C4-2B (cell line): Measurements from ENCODE around the gene HIVEP3.

Experiments
- H3K27ac ChIP-seq: fragments of 450-650 bp; 2 replicates; pipeline ENCODE4 v1.5.1; 2017
- ZFX ChIP-seq: fragments of 450-650 bp; IDR thresholded peaks from 2 replicates; pipeline ENCODE4 v1.6.1; 2017
- TF ChIP-seq, protein P1 (sequence below): fragments of 450-650 bp; conservative IDR thresholded peaks from 2 replicates; pipeline ENCODE4 v1.5.1; 2017; ENCODE audit warnings: mild to moderate bottlenecking

HIVEP3 gene

DNA sequence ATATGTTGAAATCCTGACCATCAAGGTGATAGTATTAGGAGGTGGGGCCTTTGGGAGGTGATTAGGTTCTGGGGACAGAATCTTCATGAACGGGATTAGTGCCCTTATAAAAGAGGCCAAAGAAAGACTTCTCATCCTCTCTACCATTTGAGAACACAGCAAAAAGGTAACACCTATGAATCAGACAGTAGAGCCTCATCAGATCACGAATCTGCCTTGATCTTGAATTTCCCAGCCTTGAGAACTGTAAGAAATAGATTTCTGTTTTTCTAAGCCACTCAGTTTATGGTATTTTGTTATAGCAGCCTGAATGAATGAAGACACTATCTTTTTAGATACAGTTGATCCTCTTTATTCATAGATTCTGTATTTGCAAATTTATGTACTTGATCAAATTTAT lies 227.3 kb downstream of the HIVEP3 start:
- no peak overlapping the region for H3K27ac ChIP-seq
- TF ChIP-seq, protein P1, sequence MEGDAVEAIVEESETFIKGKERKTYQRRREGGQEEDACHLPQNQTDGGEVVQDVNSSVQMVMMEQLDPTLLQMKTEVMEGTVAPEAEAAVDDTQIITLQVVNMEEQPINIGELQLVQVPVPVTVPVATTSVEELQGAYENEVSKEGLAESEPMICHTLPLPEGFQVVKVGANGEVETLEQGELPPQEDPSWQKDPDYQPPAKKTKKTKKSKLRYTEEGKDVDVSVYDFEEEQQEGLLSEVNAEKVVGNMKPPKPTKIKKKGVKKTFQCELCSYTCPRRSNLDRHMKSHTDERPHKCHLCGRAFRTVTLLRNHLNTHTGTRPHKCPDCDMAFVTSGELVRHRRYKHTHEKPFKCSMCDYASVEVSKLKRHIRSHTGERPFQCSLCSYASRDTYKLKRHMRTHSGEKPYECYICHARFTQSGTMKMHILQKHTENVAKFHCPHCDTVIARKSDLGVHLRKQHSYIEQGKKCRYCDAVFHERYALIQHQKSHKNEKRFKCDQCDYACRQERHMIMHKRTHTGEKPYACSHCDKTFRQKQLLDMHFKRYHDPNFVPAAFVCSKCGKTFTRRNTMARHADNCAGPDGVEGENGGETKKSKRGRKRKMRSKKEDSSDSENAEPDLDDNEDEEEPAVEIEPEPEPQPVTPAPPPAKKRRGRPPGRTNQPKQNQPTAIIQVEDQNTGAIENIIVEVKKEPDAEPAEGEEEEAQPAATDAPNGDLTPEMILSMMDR: no peak

DNA sequence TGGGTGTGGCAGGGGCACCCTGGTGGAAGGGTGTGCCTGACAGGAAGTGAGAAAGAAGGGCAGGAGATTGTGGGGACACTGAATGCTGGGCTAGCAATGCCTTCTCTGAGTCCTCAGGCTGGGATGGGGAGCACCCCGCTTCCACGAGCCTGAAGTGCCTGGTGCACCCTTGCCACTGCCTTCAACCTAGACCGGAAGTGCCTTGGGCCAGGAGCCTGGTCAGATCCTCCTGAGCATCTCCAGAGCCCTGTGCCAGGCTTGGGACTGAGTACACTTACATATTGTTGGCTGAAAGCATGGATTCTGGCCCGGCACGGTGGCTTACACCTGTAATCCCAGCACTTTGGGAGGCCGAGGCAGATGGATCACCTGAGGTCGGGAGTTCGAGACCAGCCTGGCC lies 228.4 kb downstream of the HIVEP3 start:
- no peak for TF ChIP-seq ZFX
- TF ChIP-seq, protein P1: no peak

GRCh38 chr1:41689558-41689981 lies 229.2 kb downstream of the HIVEP3 start:
- H3K27ac ChIP-seq: no peak overlapping the region
- TF ChIP-seq, protein P1: no peak

More for the DNA sequence above, 228.4 kb downstream of the HIVEP3 start:
- H3K27ac ChIP-seq: no peak overlapping the region

DNA sequence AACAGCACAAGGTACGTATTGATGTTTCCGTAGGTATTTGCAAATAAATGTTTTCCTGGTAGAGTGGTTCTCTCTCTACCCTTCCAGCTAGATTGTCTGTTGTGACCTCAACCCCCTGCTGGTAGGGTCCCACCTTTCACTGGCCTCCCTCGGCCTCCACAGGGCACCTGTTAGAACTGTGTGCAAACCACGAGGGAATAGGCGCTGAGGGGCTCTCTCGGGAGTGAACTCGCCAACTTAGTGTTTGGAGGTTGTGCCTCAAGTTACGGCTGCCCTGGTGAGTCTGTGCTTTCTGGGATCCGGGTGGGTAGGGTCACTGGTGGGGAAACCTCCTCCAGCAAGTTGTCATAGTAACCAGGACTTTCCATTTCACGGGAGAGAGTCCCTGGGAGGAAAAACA lies 229.6 kb downstream of the HIVEP3 start:
- H3K27ac ChIP-seq: no peak overlapping the region
- TF ChIP-seq, protein P1: no peak
- TF ChIP-seq ZFX: no peak

DNA sequence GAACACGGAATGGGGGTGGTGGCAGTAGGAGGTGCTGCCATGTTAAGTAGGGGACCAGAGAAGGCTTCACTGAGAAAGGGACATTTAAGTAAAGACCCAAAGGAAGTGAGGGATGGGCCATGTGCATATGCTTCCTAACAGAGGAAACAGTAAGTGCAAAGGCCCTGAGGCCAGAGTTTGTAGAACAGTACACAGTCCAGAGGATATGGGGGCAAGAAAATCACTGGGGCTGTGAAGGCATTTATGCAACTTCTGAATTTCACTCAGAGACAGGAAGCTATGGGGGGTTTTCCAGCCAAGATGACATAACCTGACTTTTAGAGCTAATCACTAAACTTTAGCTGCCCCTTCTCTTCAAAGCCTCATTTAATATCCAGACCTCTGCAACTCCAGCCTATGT lies 231.7 kb downstream of the HIVEP3 start:
- TF ChIP-seq, protein P1: no peak

GRCh38 chr1:41683681-41684500 lies 234.8 kb downstream of the HIVEP3 start:
- H3K27ac ChIP-seq: no peak overlapping the region
- TF ChIP-seq, protein P1: no peak
- no peak for TF ChIP-seq ZFX

More for the DNA sequence above, 231.7 kb downstream of the HIVEP3 start:
- H3K27ac ChIP-seq: no peak overlapping the region

- no peak for TF ChIP-seq ZFX
- TF ChIP-seq, protein P1: no peak
- no peak overlapping the region for H3K27ac ChIP-seq
Measured at GRCh38 chr1:41682845-41683625, 235.7 kb downstream of the HIVEP3 start.
